NCI-H2107 treated with DMSO at 0.1 percent for 48 hours (cell line): ENCODE measurements around the gene PHAF1.

ENCODE experiments used
- DNase-seq: peaks from one replicate; lab custom pipeline; 2025; ENCODE audit not compliant: unreplicated experiment; lab: John Stamatoyannopoulos, UW

The PHAF1 gene

DNA sequence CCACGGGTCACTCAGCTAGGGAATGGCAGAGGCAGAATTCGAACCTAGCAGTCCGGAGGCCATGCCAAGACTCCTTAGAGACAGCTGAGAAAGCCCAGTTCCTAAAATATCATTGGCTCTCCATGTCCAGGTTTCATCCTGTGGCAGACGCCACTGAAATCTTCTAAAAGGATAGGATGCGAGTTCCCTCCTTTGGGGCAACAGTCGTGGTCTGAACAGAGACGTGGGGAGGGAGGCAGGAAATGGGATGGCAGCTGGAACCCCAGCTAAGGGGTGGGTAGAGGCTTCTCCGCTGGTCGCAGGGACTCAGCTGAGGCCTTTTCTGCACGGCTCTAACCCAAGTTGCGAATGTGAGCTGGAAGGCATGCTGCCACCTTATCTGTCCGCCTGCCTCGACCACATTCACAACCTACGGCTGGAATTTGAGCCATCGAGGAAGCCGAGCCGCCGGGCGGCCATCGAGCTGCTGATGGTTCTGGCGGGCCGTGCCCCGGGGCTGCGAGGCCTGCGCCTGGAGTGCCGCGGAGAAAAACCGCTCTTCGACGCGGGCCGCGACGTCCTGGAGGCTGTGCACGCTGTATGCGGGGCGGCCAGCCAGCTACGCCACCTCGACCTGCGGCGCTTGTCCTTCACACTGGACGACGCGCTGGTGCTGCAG lies 52.9 kb downstream of the PHAF1 start:
- DNase-seq = no peak

- peak; percentile 34 for DNase-seq
Measured at GRCh38 chr16:67163164-67163998, 53.6 kb downstream of the PHAF1 start.

GRCh38 chr16:67163999-67164558 lies 54.3 kb downstream of the PHAF1 start:
- no peak for DNase-seq

DNA sequence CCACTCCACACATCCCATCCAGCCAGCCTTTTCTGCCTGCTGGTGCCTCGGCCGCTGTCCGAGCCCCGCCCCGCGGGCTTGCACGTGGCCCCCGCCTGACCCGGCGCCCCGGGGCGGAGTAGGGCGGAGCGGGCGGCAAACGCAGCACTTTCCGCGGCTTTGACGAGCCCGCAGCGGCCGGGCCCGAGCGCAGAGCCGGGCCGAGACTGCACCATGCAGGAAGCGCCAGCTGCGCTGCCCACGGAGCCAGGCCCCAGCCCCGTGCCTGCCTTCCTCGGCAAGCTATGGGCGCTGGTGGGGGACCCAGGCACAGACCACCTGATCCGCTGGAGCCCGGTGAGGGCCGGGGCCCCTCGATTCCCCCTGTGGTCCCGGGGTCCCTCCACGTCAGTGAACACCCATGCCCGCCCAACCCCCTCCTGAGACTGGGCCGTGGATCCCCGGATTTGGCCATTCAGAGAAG lies 54.9 kb downstream of the PHAF1 start, which contains the start of gene HSF4:
Gene HSF4, plus strand, starts transcription at position 147 of the 463 bp plus-strand sequence. Its CDS starts 67 bp downstream, at position 214.
- no peak for DNase-seq

GRCh38 chr16:67165121-67166078 lies 55.7 kb downstream of the PHAF1 start:
- no peak for DNase-seq

DNA sequence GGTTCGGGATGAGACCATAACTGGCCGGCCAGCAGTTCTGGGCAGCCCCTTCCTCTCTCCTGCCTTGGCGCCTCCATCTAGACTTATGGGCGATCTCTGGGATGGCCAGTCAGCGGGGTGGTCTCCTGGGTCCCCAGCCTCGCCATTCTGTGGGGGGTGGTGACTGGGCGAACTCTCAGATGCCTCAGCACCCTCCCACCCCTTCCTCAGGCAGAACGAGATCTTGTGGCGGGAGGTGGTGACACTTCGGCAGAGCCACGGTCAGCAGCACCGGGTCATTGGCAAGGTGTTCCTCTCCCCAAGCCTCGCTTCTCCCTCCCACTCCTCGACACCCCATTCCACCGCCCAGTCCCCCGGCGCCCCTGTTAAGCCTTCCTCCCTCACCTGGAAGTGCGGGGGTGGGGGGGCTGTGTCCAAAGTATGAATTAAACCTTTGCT lies 56.4 kb downstream of the PHAF1 start:
- no peak for DNase-seq

DNA sequence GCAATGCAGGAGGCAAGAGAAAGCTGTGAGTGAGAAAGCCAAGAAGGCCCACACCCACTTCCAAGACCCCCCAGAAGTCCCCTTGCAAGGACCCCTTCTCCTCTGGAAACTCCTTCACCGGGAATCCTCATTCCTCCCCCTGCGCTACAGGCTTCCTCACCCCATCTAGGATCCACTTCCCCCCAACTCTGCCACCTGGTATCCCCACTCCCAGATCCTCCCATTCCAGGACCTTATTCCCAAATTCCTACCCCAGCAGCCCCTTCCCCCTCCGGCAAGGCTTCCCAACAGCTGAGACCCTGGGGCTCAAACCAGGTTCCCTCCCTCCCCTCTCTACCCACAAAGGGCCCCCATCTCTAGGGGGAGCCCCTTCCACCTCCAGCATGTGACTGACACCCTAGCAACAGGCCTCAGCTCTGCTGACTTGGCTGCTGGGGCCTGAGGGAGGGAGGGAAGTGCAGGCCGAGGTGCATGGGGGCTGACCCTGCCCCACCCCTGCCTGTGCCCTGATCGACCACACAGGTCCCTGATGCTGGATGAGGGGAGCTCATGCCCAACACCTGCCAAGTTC lies 56.9 kb downstream of the PHAF1 start:
- DNase-seq = no peak

DNA sequence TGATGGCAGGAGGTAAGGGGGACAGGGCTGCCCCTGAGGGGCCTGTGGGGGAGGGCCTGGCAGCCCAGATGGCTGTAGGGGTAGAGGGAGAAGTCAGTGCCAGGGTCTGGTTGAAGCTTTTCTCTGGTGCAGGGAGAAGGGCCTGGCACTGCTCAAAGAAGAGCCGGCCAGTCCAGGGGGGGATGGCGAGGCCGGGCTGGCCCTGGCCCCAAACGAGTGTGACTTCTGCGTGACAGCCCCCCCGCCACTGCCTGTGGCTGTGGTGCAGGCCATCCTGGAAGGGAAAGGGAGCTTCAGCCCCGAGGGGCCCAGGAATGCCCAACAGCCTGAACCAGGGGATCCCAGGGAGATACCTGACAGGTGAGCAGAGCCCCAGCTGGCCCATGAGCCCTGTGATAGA lies 57.8 kb downstream of the PHAF1 start:
- DNase-seq = no peak

- no peak for DNase-seq
Measured at GRCh38 chr16:67169011-67169451, 59.3 kb downstream of the PHAF1 start.

DNA sequence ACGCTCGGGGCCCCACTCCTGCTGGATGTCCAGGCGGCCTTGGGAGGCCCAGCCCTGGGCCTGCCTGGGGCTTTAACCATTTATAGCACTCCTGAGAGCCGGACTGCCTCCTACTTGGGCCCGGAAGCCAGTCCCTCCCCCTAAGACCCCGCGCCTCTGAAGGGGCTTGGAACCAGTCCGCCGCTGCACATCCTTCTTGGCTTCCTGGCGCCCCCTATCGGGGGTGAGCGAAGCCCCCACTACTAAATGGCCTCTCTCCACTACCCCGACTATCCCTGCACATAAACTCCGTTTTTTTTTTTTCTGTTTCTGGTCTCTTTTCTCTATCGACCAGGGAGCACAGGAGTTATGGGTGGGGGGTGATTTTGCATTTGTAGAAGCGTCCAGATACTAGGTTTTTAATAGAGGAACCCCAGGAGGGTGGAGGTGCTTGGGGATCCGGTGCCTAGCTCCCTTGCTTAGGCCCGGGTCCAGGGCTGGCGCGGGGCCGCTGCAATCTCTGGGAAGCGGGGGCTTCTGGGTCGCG lies 60.0 kb downstream of the PHAF1 start:
- no peak for DNase-seq

GRCh38 chr16:67170168-67170948 lies 60.6 kb downstream of the PHAF1 start, which contains the start of gene NOL3:
Gene NOL3, plus strand, starts transcription at chr16:67170538.
- DNase-seq = peak; percentile 53

DNA sequence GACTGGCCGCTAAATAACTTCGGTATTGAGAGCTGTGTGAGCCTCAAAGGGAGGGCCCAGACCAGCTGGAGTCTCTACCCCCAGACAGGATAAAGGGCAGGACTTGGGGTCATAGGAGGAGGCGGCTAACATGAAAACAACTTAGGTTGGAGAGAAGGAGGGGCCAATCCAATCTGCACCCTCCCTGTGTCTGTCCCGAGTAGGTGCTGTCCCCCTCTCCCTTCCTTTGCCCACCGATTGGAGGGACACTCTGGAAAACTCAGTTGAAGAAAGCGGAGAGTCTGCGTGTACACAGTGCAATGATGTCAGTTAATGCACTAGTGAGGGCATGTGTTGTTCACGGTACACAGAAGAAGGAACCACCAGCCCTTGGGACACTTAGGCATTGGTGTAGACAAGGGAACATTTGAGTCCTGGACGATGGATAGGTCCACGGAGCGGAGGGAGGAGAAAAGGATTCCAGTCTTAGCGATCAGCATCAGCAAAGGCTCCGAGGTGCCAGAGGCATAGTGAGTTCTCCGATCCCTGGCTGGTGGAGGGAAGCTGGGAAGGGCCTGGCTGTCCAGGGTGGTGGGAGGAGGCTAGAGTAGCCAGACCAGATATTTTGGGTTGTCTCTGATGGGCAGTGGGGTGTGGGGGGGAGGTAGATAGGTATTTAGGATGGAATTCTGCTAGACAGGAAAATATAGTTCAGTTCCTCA lies 61.4 kb downstream of the PHAF1 start:
- no peak for DNase-seq

GRCh38 chr16:67173323-67173722 lies 63.6 kb downstream of the PHAF1 start:
- DNase-seq = no peak

DNA sequence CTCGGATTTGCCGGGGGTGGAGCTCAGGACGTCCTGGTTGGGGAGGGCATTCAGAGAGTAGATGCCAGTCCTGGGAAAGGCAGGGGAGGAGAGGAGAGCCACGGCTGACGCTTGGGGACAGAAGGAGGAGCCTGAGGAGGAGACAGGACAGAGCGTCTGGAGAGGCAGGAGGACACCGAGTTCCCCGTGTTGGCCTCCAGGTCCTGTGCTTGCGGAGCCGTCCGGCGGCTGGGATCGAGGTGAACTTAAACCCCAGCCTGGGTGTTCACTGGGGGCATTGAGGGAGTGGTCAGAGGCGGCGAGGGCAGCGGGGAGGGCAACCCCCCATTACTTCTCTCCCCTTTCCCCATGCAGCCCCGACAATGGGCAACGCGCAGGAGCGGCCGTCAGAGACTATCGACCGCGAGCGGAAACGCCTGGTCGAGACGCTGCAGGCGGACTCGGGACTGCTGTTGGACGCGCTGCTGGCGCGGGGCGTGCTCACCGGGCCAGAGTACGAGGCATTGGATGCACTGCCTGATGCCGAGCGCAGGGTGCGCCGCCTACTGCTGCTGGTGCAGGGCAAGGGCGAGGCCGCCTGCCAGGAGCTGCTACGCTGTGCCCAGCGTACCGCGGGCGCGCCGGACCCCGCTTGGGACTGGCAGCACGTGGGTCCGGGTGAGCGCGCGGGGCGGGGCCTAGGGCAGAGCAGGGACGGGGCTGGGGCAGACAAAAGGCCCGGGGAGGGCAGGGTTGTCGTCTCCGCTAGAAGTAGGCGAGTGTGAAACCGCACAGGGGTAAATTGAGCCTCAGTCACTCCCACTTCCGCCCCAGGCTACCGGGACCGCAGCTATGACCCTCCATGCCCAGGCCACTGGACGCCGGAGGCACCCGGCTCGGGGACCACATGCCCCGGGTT lies 64.3 kb downstream of the PHAF1 start:
- peak; percentile 62 for DNase-seq

GRCh38 chr16:67174706-67175231 lies 65.0 kb downstream of the PHAF1 start:
- no peak for DNase-seq

DNA sequence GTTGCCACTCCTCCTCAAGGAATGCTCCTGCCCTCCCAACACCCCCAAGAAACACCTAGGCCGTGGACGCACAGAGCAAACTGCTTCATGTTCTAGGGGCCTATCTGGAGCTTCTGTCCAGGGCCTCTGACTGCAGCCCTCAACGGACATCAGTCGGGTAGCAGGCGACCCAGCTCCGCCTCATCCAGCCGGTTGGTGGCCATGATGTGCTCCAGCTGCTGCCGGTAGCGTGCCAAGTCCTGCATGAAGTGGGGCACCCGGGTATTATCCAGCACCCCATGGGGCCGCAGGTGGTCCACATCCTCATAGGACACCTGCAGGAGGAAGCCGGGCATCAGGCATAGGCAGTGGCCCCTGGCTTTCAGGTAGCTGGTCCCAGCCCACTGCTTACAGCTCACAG lies 66.9 kb downstream of the PHAF1 start:
- DNase-seq = peak; percentile 12
